GM20431 (cell line): Measurements from ENCODE around the gene BOD1.

Source experiments
- in situ Hi-C: fragments of 300-500 bp; cut with MseI, MboI; formaldehyde crosslinking; loops from one replicate; pipeline ENCODE4 v1.15.0; 2020; ENCODE audit warnings: low sequenced_read_pairs; ENCODE audit not compliant: unreplicated experiment

Gene BOD1

GRCh38 chr5:173616577-173617118, at the start of gene BOD1:
Gene BOD1, minus strand, starts transcription at chr5:173616650. Its CDS starts 214 bp downstream, at chr5:173616436.
- in situ Hi-C loops: loop anchor here (25.0 kb wide), 1 partner anchor 696 kb away; no protein-coding TSS in a partner anchor

GRCh38 chr5:173665326-173665725, 48.9 kb upstream of the BOD1 start:
- in situ Hi-C loops: no loop called here

GRCh38 chr5:173664154-173664526, 47.7 kb upstream of the BOD1 start:
- in situ Hi-C loops: no loop called here

GRCh38 chr5:173663352-173664153, 47.1 kb upstream of the BOD1 start:
- in situ Hi-C loops: no loop called here

GRCh38 chr5:173662581-173663351, 46.3 kb upstream of the BOD1 start:
- in situ Hi-C loops: no loop called here

- in situ Hi-C loops: no loop called here
These were observed 44.2 kb upstream of the BOD1 start for GRCh38 chr5:173660481-173661280.

GRCh38 chr5:173659423-173659822, 43.0 kb upstream of the BOD1 start:
- in situ Hi-C loops: no loop called here

- in situ Hi-C loops: no loop called here
These were observed 41.4 kb upstream of the BOD1 start for GRCh38 chr5:173657741-173658356.

- in situ Hi-C loops: no loop called here
These were observed 38.8 kb upstream of the BOD1 start for GRCh38 chr5:173655196-173655797.

- in situ Hi-C loops: no loop called here
These were observed 37.5 kb upstream of the BOD1 start for GRCh38 chr5:173653822-173654523.

GRCh38 chr5:173648308-173648866, 31.9 kb upstream of the BOD1 start:
- in situ Hi-C loops: no loop called here

- in situ Hi-C loops: no loop called here
These were observed 30.2 kb upstream of the BOD1 start for GRCh38 chr5:173646692-173647091.

GRCh38 chr5:173645890-173646574, 29.6 kb upstream of the BOD1 start:
- in situ Hi-C loops: no loop called here

GRCh38 chr5:173645437-173645807, 29.0 kb upstream of the BOD1 start:
- in situ Hi-C loops: no loop called here

GRCh38 chr5:173644673-173645436, 28.4 kb upstream of the BOD1 start:
- in situ Hi-C loops: no loop called here

- in situ Hi-C loops: no loop called here
These were observed 27.5 kb upstream of the BOD1 start for GRCh38 chr5:173643964-173644363.

- in situ Hi-C loops: no loop called here
These were observed 26.5 kb upstream of the BOD1 start for GRCh38 chr5:173642895-173643481.
